ENCODE data around the gene TSPAN31.
"Not testable (repeated sequence)": the region's sequence is repeated elsewhere in the genome, so short reads cannot be mapped to it uniquely, and the experiment has no call there.

TSPAN31 gene

GRCh38 chr12:57772429-57773322, 27.8 kb downstream of the TSPAN31 start, which contains the start of gene EEF1AKMT3:
Gene EEF1AKMT3, plus strand, starts transcription at chr12:57772614. Its CDS starts 111 bp downstream, at chr12:57772725.
- Histone ChIP-seq H3K9me3 (no peaks in the 10 kb centered on the region), H3K36me3 (peaks cover 0 to 34% (median 12%) of the 10 kb centered on the region in 3 donors), H3K27ac (peak within 1 kb of the TSS; percentile 91 to 92), H3K27me3 (no peaks in the 10 kb centered on the region), H3K4me3 (peak within 1 kb of the TSS; percentile 68 to 90), H3K4me1 (peaks cover 0 to 21% (median 16%) of the 10 kb centered on the region in 4 donors)
- peak; percentile 72 to 86 for DNase-seq
- TF ChIP-seq CTCF (IDR thresholded peaks at IDR 0.05) = peak in 1 of 2 experiments; percentile 12
- intact Hi-C loops (cut with DNase I; ENCODE audit: low total_unique reads) = no loop called here

GRCh38 chr12:57774634-57775033, 29.8 kb downstream of the TSPAN31 start:
- H3K9me3 ChIP-seq = not testable (repeated sequence)

GRCh38 chr12:57775044-57775443, 30.2 kb downstream of the TSPAN31 start:
- DNase-seq = no peak
- no peak for TF ChIP-seq CTCF (IDR thresholded peaks at IDR 0.05)
- Histone ChIP-seq H3K36me3 (peaks cover 0 to 20% (median 0%) of the 10 kb centered on the region in 3 donors), H3K9me3 (no peaks in the 10 kb centered on the region), H3K4me3 (no peak overlapping the region), H3K27me3 (no peaks in the 10 kb centered on the region), H3K4me1 (peaks cover 0 to 21% (median 16%) of the 10 kb centered on the region in 4 donors), H3K27ac (no peak overlapping the region)
- intact Hi-C loops (cut with DNase I; ENCODE audit: low total_unique reads) = no loop called here

More at GRCh38 chr12:57774634-57775033, 29.8 kb downstream of the TSPAN31 start:
- intact Hi-C loops (cut with DNase I; ENCODE audit: low total_unique reads); H3K4me3 ChIP-seq; H3K27me3 ChIP-seq; H3K27ac ChIP-seq: not testable (repeated sequence)
- Histone ChIP-seq H3K4me1 (peaks cover 0 to 21% (median 16%) of the 10 kb centered on the region in 4 donors), H3K36me3 (peaks cover 0 to 18% (median under 1%) of the 10 kb centered on the region in 3 donors)
- peak in 1 of 2 donors; percentile 27 for DNase-seq

DNA sequence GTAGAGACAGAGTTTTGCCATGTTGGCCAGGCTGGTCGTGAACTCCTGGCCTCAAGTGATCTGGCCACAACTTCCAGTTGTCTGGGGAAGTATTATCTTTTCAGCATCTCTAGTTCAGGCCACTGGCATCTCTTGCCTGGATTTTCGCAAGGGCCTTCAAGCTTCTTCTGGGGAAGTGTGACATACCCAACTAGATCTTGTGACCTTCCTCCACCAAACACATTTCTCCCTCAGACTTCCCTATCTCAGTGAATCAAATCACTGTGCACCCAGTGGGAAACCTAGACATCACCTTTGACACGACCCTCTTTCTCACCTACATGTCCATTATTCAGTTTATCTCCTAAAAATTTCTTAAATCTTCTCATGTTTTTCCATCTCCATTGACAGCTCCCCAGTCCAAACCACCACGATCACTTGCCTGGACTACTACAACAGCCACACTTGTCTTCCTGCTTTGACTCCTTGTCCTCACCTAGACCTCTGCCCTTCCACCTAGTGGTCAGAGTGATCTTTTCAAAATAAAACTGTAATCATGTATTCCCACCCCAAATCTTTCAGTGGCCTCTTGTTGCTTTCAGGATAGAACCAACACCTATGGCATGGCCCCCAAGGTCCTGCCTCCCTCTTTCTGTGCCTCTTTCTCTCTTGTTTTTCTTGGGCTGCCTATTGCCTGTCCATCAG, 30.9 kb downstream of the TSPAN31 start:
- DNase-seq = no peak
- H3K27ac ChIP-seq = no peak overlapping the region
- no peak overlapping the region for H3K4me3 ChIP-seq
- H3K4me1 ChIP-seq = peaks cover 0 to 20% (median 15%) of the 10 kb centered on the region in 4 donors
- H3K27me3 ChIP-seq = no peaks in the 10 kb centered on the region
- no peak for TF ChIP-seq CTCF (IDR thresholded peaks at IDR 0.05)
- intact Hi-C loops (cut with DNase I; ENCODE audit: low total_unique reads) = no loop called here
- peaks cover 0 to 27% (median 0%) of the 10 kb centered on the region in 3 donors for H3K36me3 ChIP-seq
- H3K9me3 ChIP-seq = no peaks in the 10 kb centered on the region

DNA sequence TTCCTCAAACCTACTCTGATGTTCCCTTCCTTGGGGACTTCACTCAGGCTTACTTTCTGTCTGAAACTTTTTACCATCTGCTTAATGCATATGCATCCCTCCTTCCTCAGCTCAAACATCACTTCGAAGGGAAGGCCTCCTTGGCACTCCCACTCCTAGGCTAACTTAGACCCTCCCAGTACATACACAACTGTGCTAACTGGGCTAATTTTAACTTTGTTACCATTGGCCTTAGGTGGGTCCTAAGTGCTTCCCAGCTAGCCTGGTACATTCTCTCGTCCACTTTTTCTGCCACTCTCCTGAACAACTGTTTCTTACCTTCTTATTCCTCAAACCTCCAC, 31.4 kb downstream of the TSPAN31 start:
- Histone ChIP-seq H3K4me3 (no peak overlapping the region), H3K4me1 (peaks cover 0 to 14% (median 11%) of the 10 kb centered on the region in 4 donors), H3K36me3 (peaks cover 0 to 32% (median 0%) of the 10 kb centered on the region in 3 donors), H3K27me3 (no peaks in the 10 kb centered on the region), H3K9me3 (no peaks in the 10 kb centered on the region), H3K27ac (no peak overlapping the region)
- DNase-seq = no peak
- no peak for TF ChIP-seq CTCF (IDR thresholded peaks at IDR 0.05)
- intact Hi-C loops (cut with DNase I; ENCODE audit: low total_unique reads) = no loop called here

DNA sequence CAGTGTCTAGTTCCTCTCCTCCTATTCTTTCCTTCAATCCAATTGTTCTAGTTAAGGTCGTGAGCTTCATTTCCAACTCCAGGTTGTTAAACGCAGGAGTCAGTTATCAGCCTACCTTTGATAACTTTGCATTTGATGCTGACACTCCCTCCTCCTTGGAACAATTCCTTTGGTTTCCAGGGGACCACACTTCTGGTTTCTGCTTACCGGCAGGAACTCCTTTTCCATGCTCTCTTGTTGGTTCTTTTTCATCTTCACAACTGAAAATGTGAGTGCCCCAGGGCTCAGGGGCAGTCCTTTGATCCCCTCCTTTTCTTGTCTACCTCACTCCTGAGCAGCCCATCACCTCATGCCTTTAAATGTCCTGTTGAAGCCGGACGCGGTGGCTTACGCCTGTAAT, 32.5 kb downstream of the TSPAN31 start:
- H3K27me3 ChIP-seq = no peaks in the 10 kb centered on the region
- H3K4me3 ChIP-seq = no peak overlapping the region
- peaks cover 0 to 33% (median 0%) of the 10 kb centered on the region in 3 donors for H3K36me3 ChIP-seq
- no peaks in the 10 kb centered on the region for H3K9me3 ChIP-seq
- H3K4me1 ChIP-seq = peaks cover 0 to 15% (median 6%) of the 10 kb centered on the region in 4 donors
- no peak overlapping the region for H3K27ac ChIP-seq
- DNase-seq = no peak
- TF ChIP-seq CTCF (IDR thresholded peaks at IDR 0.05) = no peak
- intact Hi-C loops (cut with DNase I; ENCODE audit: low total_unique reads) = no loop called here

Data from tibial artery (tissue), 4 donors.